Endothelial cell (in vitro differentiated cells): ENCODE results near the gene TPPP. TPM values are rescaled to one million over a fixed set of nuclear protein-coding genes. Genes with fewer than 3 reads are reported as not detected.
"Not testable (repeated sequence)": the region's sequence is repeated elsewhere in the genome, so short reads cannot be mapped to it uniquely, and the experiment has no call there.

ENCODE experiments used
- DNase-seq: peaks from one replicate; pipeline ENCODE4 v3.0.0; 2021; ENCODE audit warnings: low spot score
- H3K27ac Mint-ChIP-seq: one replicate; pipeline ENCODE4 v1.8.0; 2021; ENCODE audit warnings: mixed read lengths, inconsistent platforms; ENCODE audit not compliant: unreplicated experiment
- H3K27me3 Mint-ChIP-seq: one replicate; pipeline ENCODE4 v1.8.0; 2021; ENCODE audit warnings: mild to moderate bottlenecking, moderate library complexity, mixed read lengths, inconsistent platforms; ENCODE audit not compliant: unreplicated experiment
- H3K36me3 Mint-ChIP-seq: one replicate; pipeline ENCODE4 v1.8.0; 2021; ENCODE audit warnings: mild to moderate bottlenecking, low read depth, mixed read lengths, inconsistent platforms; ENCODE audit not compliant: unreplicated experiment
- H3K4me1 Mint-ChIP-seq: one replicate; pipeline ENCODE4 v1.8.0; 2021; ENCODE audit warnings: mild to moderate bottlenecking, mixed read lengths, inconsistent platforms; ENCODE audit not compliant: unreplicated experiment
- H3K4me3 Mint-ChIP-seq: one replicate; pipeline ENCODE4 v1.8.0; 2021; ENCODE audit warnings: mild to moderate bottlenecking, mixed read lengths, inconsistent platforms; ENCODE audit not compliant: unreplicated experiment
- H3K9me3 Mint-ChIP-seq: one replicate; pipeline ENCODE4 v1.8.0; 2021; ENCODE audit warnings: mixed read lengths, inconsistent platforms; ENCODE audit not compliant: unreplicated experiment
- CTCF ChIP-seq: fragments of 200-600 bp; sonication (generic); IDR thresholded peaks from one replicate; pipeline ENCODE4 v1.5.0; 2021; ENCODE audit warnings: antibody characterized with exemption; ENCODE audit not compliant: unreplicated experiment
- total RNA-seq: library from RNA; stranded (reverse); fragmentation: NEBNext Ultra II Directional; extraction: Animal tissue kit (Norgen Biotek cat#: 25700); gene quantifications from one replicate; pipeline ENCODE4 v1.2.1, GENCODE V29; 2021; ENCODE audit not compliant: unreplicated experiment

Gene TPPP
- total RNA-seq, 1 donor from 2014 or later = 0.05 TPM

- no peak for TF ChIP-seq CTCF
- H3K27me3 Mint-ChIP-seq = peaks cover 13% of the 10 kb centered on the region
- no peaks in the 10 kb centered on the region for H3K36me3 Mint-ChIP-seq
- H3K4me1 Mint-ChIP-seq = no peaks in the 10 kb centered on the region
- no peak overlapping the region for H3K27ac Mint-ChIP-seq
- H3K4me3 Mint-ChIP-seq = no peak overlapping the region
- H3K9me3 Mint-ChIP-seq = no peaks in the 10 kb centered on the region
- no peak for DNase-seq
Measured at GRCh38 chr5:685262-686171, 7.6 kb downstream of the TPPP start.

GRCh38 chr5:684751-685216, 8.4 kb downstream of the TPPP start:
- Mint-ChIP-seq H3K4me3 (no peak overlapping the region), H3K4me1 (no peaks in the 10 kb centered on the region), H3K36me3 (no peaks in the 10 kb centered on the region), H3K9me3 (no peaks in the 10 kb centered on the region), H3K27ac (no peak overlapping the region), H3K27me3 (peaks cover 13% of the 10 kb centered on the region)
- DNase-seq = no peak
- no peak for TF ChIP-seq CTCF

GRCh38 chr5:683551-684481, 9.3 kb downstream of the TPPP start:
- H3K27me3 Mint-ChIP-seq = peaks cover 13% of the 10 kb centered on the region
- no peaks in the 10 kb centered on the region for H3K9me3 Mint-ChIP-seq
- H3K36me3 Mint-ChIP-seq = no peaks in the 10 kb centered on the region
- TF ChIP-seq CTCF = no peak
- no peak for DNase-seq
- no peak overlapping the region for H3K27ac Mint-ChIP-seq
- no peaks in the 10 kb centered on the region for H3K4me1 Mint-ChIP-seq
- H3K4me3 Mint-ChIP-seq = no peak overlapping the region

DNA sequence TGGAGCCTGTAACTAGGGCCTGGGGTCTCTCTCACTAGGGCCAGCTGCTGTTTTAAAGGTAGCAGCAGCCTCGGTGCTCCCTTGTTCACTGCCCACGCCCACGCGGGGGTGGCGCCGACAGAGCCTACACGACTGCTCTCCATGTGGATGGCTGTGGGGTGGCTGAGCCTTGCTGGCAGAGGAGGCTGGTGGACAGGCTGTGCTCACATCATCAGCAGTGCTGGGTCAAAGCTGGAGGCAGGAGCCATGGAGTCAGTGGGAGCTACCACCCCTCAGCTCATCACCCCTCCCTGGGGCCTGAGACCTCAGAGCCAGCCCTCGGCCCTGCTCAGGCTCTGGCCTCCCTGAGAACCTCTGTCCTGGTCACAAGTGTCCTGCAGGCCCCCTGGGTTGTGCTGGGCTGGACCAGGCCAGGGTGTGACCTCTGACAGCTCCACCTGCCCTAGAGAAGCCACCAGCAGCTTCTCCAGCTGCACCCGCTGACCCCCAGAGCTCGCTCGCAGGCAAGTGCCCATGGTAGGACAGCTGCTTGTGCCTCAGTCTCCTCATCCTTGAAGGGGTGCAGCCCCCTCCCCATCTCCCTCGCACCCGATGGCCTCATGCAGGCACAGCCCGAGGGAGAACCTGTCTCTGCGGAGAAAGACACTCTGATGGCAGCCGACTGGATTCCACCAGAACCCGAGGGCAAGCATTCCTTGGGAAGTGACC, 10.3 kb downstream of the TPPP start:
- not testable (repeated sequence) for H3K36me3 Mint-ChIP-seq, H3K4me3 Mint-ChIP-seq, H3K27ac Mint-ChIP-seq, H3K9me3 Mint-ChIP-seq, DNase-seq, H3K4me1 Mint-ChIP-seq
- H3K27me3 Mint-ChIP-seq = peaks cover 13% of the 10 kb centered on the region

DNA sequence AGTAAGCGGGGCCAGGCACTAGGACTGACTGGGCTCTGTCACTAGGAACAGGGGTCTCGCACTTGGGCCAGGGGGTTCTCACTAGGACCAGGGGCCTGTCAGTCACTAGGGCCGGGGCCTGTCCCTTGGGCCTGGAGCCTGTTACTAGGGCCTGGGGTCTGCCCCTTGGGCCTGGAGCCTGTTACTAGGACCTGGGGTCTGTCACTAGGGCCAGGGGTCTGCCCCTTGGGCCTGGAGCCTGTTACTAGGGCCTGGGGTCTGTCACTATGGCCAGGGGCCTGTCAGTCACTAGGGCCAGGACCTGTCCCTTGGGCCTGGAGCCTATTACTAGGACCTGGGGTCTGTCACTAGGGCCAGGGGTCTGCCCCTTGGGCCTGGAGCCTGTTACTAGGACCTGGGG, 10.9 kb downstream of the TPPP start:
- peaks cover 16% of the 10 kb centered on the region for H3K27me3 Mint-ChIP-seq
- H3K4me1 Mint-ChIP-seq, H3K36me3 Mint-ChIP-seq, H3K27ac Mint-ChIP-seq, H3K9me3 Mint-ChIP-seq, DNase-seq, H3K4me3 Mint-ChIP-seq: not testable (repeated sequence)

GRCh38 chr5:681317-682191, 11.6 kb downstream of the TPPP start:
- not testable (repeated sequence) for H3K36me3 Mint-ChIP-seq, H3K9me3 Mint-ChIP-seq, H3K4me1 Mint-ChIP-seq, H3K27ac Mint-ChIP-seq, H3K4me3 Mint-ChIP-seq, DNase-seq
- H3K27me3 Mint-ChIP-seq = peaks cover 17% of the 10 kb centered on the region

DNA sequence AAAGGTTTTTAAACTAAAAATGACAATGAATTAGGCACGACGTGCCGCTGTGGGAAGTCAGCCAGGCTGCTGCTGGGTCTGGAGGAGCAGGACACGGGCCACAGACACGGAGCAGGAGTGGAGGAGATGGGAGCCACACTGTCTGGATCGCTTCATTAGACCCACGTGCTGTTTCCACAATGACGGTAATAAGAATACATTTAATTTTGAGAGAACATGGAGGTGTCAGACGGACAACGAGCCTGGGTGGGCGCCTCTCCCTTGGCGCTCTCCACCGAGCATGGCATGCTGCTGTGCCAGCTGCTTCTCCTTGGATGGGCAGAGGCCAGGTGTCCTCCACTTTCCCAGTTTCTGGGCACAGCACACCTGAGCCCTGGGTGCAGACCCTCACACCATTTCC, 12.3 kb downstream of the TPPP start:
- peaks cover 22% of the 10 kb centered on the region for H3K27me3 Mint-ChIP-seq
- not testable (repeated sequence) for H3K9me3 Mint-ChIP-seq, H3K4me3 Mint-ChIP-seq, H3K4me1 Mint-ChIP-seq, H3K27ac Mint-ChIP-seq, H3K36me3 Mint-ChIP-seq, DNase-seq
